Measurements from ENCODE around the gene TBC1D22A.

TBC1D22A gene

GRCh38 chr22:46835693-46836092, 73.2 kb downstream of the TBC1D22A start:
- DNase-seq (ENCODE audit: low read depth) = no peak

DNA sequence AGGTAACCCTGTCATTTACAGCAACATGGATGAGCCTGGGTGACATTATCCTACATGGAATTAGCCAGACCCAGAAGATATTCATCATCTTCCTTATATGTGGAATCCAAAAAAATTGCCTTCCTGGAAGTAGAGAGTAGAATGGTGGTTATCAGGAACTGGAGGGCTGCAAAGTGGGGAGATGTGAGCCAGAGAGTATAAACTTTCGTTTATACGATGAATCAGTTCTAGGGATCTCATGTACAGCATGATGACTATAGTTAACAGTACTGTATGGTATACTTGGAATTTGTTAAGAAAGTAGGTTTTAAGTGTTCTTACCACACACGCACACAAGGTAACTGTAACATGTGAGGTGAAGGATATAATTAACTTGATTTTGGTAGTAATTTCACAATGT, 79.1 kb downstream of the TBC1D22A start:
- DNase-seq (ENCODE audit: low read depth) = no peak

DNA sequence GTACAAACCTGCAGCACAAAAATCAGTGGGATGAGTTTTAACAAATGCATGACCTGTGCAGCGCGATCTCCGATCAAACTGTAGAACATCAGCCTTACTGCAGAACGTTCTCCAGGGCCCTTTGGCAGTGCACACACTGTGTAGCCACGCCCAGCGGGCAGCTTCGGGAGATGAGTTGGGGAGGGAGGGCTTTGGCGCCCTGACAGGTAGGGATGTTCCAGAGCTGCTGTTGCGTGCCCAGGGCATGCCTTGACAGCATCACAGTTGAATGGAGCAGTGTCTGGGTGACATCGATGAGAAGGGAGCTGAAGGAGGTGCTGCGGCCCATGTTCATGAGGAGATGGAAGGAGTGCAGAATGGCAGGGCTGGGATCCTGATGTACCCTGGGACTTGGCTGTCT, 80.2 kb downstream of the TBC1D22A start:
- DNase-seq (ENCODE audit: low read depth) = no peak

GRCh38 chr22:46843821-46844255, 81.4 kb downstream of the TBC1D22A start:
- no peak for DNase-seq (ENCODE audit: low read depth)

- DNase-seq (ENCODE audit: low read depth) = no peak
Observed at GRCh38 chr22:46844606-46845210, 82.3 kb downstream of the TBC1D22A start.

DNA sequence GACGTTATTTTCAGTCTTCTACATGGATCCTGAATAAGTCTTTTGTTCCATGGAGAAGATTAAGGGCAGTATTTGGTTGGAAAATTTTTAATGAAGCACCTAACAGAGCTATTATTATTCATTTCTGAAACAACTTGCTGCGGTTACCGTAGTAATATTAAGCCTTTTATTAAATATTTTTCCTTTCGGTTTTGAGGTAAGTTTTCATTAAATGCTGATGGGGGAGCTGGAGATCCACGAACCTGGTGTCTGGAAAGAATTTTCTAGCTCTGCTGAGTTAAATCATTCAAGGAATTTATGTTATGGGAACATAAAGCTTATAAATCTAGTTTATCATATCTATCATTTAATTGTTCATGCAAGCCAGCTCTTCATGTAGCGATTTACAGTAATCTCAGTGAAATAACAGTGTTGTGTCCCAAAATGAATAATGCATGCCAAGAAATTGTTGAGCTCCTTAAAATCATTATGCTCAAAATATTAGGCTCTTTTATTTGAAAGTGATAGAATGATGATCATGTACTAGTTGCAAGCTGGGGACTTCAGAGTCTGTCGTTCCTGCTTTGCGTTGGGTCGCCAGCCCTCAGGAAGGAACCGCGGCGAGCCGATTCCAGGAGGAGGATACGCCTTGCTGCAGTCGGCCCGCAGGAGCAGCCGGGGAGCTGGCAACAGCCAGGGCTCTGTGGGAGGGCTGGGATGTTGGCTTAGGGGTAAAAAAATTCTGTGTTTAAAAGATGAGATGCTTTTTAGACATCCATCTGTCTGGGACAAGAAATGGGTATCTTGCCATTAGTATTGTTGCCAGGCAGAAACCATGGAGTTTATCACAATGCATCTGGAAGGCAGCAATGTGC, 83.1 kb downstream of the TBC1D22A start:
- DNase-seq (ENCODE audit: low read depth) = no peak

- no peak for DNase-seq (ENCODE audit: low read depth)
Observed at GRCh38 chr22:46846150-46846831, 83.8 kb downstream of the TBC1D22A start.

- no peak for DNase-seq (ENCODE audit: low read depth)
Observed at GRCh38 chr22:46846832-46847355, 84.4 kb downstream of the TBC1D22A start.

- DNase-seq (ENCODE audit: low read depth) = no peak
Observed at GRCh38 chr22:46848197-46848596, 85.7 kb downstream of the TBC1D22A start.

DNA sequence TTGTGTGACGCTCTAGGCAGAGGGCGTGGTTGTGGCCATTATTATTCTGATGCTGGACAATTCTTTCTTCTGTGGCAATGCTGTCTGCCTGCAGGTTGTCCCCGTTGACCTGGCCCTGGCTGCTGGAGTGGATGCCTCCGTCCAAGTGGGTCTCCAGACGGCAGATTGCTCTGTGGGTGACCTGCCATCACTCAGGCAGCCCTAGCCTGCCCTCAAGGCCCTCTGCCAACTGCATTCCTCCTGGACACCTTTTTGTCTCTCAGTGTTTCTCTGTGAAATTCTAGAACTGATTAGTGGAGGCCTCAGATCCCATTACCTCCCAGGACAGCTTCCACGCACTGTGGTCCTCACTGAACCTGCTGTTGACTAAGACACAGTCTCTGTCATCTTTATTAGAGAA, 86.7 kb downstream of the TBC1D22A start:
- DNase-seq (ENCODE audit: low read depth) = no peak

- DNase-seq (ENCODE audit: low read depth) = no peak
Observed at GRCh38 chr22:46849951-46850350, 87.5 kb downstream of the TBC1D22A start.

GRCh38 chr22:46851311-46851710, 88.9 kb downstream of the TBC1D22A start:
- no peak for DNase-seq (ENCODE audit: low read depth)

DNA sequence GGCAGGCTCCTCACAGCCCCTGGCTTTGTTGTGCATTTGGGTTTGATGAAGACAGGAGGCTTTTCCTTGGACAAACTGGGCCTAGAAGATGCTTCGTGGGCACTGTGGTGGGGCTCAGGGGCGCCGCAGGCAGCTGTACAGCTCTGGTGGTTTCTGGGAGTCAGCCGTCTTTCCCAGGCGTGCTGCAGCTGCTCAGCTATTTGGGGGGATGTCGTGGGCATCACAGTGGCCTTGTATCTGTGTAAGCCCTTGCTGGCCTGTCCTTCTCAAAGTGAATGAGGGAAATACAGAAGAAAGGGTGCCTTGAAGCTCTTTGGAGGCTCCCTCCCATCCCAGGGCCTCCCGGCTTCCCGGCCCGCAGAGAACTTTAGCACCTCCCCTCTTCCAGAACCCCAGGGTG, 89.5 kb downstream of the TBC1D22A start:
- DNase-seq (ENCODE audit: low read depth) = no peak

DNA sequence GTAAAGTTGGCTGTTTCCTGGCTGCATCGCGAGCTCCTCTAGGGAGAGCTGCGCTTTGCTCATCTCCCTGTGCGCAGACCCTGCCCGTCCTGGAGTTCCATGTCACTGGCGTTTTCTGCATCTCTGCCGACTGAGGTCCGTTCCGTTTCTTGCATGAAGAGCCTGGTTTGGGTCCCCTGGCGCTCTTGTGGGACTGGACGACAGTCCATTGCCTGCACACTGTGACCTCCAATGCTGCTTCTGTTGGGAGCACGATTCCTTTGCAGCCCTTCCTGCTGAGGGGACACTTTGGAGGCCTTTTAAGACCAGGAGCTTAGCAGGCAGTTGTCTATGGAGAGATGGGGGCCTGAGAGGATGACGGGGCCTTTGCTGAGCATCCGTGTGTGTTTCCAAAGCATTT, 90.3 kb downstream of the TBC1D22A start:
- DNase-seq (ENCODE audit: low read depth) = no peak

DNA sequence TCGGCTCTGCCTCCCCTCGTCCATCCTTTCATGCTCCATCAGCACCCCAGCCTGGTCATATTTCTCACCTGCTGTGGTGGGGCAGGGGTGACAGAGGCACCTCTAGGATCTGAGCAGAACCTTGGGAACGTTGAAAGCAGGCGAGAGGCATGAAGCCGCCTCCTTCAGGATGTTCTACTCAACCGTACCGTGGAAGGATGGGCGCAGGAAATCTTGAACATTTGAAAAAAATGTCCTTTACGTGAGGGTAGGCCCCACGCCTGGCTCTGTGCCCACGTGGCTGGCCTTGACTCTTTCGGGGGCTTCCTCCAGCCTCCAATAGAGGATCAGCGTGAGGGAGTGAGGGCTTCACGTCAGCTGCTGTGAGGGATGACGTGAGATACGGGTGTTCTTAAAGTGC, 90.7 kb downstream of the TBC1D22A start:
- no peak for DNase-seq (ENCODE audit: low read depth)

DNA sequence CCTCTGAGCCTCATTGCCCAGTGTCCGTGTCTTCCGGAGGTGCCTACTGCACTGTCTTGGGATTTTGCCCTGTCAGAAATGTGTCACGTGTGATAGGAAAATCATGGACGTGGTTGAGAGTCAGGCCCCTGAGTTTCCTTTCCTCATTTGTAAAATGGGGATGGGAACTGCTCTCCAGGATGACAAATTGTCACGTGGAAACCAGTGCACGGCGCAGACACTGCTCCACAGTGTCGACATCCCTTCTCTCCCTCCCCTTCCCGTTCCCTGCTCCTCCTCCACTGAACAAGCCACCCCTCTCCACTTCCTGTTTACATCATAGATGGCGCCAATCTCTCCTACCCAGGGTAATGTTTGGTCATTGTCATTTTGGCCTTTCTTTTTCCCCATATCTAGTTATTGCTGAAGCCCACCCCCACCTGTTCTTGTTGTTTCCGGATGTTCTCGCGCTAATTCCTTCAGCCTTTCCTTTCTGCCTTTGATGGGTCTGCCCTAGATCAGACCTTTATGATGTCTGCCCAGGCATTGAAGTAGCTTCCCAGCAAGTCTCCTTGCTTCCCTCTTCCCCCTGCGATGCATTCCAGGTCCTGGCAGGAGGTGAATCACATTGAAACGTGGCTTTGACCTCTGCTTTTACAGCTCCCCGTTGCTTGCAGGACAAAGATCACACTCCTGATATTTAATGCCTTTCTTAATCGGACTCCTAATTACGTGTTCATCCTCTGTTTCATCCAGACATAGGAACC, 91.8 kb downstream of the TBC1D22A start:
- no peak for DNase-seq (ENCODE audit: low read depth)

DNA sequence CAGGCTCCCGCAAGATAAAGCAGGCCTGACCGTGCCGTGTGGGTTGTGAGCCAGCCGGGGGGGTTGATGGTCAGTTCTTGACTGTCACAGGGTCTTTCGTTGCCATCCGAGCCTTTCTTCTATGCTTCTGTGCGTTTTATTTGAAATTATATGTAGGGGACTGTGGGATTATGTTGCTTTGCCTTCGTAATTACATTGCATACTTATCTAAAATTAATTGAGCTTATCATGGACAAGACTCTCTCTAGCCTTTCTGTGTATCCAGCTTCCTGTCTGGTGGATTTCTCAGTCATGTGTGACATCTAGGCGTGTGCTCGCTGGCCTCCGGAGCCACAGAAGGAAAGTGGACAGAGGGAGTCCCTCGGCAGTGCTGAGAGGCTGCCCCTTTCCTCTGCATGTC, 93.2 kb downstream of the TBC1D22A start:
- no peak for DNase-seq (ENCODE audit: low read depth)

DNA sequence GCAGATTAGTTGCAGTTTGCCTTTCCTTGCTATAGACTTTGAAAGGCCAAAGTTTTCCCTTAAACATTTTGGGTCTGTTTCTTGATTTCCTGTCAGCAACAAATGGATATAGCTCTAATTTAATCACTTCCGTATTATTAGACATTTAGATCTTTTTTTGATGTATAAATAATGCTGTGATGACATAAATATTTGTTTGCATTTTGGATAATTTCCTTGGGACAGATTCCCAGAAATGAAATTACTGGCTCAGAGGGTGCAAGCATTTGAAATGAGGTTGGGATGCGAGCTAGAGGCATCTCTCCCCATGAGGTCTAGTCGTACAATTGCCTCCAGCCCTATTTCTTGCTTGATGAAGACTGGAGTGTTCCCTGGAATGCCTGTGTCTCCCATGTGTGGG, 94.2 kb downstream of the TBC1D22A start:
- DNase-seq (ENCODE audit: low read depth) = no peak

- no peak for DNase-seq (ENCODE audit: low read depth)
Observed at GRCh38 chr22:46857142-46857884, 94.9 kb downstream of the TBC1D22A start.

- no peak for DNase-seq (ENCODE audit: low read depth)
Observed at GRCh38 chr22:46857885-46858143, 95.4 kb downstream of the TBC1D22A start.

GRCh38 chr22:46858181-46858771, 95.8 kb downstream of the TBC1D22A start:
- no peak for DNase-seq (ENCODE audit: low read depth)

Data from stimulated activated CD8-positive, alpha-beta memory T cell treated with anti-CD3 and anti-CD28 coated beads, Interleukin-12 subunit alpha, Interleukin-12 subunit beta, amount 100 ng/mL, for 4 hours (primary cell).